NB4 (cell line): ENCODE results near the gene SCGB2B2.

Experiments
- DNase-seq: peaks from one replicate; pipeline ENCODE4 v3.0.0; 2010; ENCODE audit warnings: low read depth
- H3K4me3 ChIP-seq: one replicate; pipeline ENCODE4 v1.5.1; 2011; ENCODE audit warnings: mild to moderate bottlenecking, low read depth, low read length, moderate library complexity
- MYC ChIP-seq: IDR thresholded peaks from 2 replicates; pipeline ENCODE4 v1.6.1; 2011; ENCODE audit warnings: low read depth, low read length
- POLR2A ChIP-seq: IDR thresholded peaks from 2 replicates; pipeline ENCODE4 v1.6.1; 2011; ENCODE audit warnings: mild to moderate bottlenecking; ENCODE audit not compliant: insufficient read length; ENCODE audit errors: extremely low read depth
- TF ChIP-seq, protein P1 (sequence below): IDR thresholded peaks from 2 replicates; pipeline ENCODE4 v1.6.1; 2011; ENCODE audit warnings: low read depth, low read length
- TF ChIP-seq, protein P2 (sequence below): IDR thresholded peaks from one replicate; pipeline ENCODE4 v1.5.1; 2012; ENCODE audit warnings: low read depth, low read length

Gene SCGB2B2

DNA sequence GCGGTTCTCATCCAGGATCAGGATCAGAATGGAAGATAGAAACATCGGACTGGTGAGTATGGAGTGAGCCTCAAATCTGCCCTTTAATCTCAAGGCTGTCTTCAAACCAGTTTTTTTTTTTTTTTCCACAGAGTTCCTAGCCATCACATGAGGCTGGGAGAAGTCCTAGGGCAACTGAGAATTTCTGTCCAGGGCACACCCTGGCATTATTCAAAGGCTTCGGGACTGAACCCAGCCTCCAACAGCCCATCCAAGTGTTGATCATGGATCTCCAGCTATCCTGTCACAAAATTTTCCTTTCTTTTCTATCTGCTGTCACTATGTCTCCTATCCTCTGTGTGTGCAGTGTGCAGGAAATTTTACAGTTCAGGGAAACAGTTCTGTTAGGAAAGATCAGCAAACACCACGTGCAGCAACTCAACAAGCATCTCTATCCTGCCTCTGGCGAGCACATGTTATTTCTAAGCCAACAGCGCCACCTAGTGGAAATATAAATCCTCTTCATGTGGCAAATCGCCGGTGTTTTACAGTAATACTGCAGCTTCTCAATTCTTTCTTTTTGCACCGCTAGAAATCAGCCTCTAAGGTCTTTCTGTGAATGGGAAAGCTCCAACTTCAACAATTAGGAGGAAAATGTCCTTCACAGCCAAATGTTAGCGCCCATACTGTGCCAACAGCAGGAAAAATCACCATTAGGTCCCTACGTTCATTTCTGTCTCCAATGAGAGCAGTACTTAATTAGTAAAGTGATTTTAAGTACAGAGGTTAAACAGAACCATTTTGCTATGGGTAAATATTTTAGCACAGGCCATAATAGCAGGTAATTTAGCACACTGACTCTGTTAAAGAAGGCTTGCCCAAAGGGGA lies 35.7 kb upstream of the SCGB2B2 start:
- no peak overlapping the region for H3K4me3 ChIP-seq
- DNase-seq: peak; percentile 77
- TF ChIP-seq, protein P1, sequence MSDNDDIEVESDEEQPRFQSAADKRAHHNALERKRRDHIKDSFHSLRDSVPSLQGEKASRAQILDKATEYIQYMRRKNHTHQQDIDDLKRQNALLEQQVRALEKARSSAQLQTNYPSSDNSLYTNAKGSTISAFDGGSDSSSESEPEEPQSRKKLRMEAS: peak; percentile 97
- peak; percentile 91 for TF ChIP-seq MYC
- TF ChIP-seq POLR2A: no peak
- TF ChIP-seq, protein P2, sequence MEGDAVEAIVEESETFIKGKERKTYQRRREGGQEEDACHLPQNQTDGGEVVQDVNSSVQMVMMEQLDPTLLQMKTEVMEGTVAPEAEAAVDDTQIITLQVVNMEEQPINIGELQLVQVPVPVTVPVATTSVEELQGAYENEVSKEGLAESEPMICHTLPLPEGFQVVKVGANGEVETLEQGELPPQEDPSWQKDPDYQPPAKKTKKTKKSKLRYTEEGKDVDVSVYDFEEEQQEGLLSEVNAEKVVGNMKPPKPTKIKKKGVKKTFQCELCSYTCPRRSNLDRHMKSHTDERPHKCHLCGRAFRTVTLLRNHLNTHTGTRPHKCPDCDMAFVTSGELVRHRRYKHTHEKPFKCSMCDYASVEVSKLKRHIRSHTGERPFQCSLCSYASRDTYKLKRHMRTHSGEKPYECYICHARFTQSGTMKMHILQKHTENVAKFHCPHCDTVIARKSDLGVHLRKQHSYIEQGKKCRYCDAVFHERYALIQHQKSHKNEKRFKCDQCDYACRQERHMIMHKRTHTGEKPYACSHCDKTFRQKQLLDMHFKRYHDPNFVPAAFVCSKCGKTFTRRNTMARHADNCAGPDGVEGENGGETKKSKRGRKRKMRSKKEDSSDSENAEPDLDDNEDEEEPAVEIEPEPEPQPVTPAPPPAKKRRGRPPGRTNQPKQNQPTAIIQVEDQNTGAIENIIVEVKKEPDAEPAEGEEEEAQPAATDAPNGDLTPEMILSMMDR: peak; percentile 4

DNA sequence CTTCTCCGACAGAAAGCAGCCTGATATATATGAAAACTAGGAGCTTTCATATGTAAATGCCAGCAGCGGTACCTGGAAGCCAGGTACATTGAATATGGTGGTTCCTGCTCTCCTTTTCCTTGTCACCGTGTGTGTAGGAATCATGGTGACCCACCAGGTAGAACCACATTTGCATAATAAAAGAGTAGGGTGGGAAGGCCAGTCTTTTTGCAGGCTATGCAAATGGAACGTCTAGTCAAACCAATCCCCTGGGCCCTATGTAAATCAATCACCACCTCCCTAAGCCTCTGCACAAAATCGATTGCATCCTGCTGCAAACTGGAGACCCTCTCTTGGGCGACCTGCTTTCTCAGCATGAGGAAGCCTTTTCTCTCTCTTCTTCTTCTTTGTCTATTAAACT lies 34.9 kb upstream of the SCGB2B2 start:
- TF ChIP-seq, protein P1: no peak
- TF ChIP-seq MYC (no peak), POLR2A (no peak)
- TF ChIP-seq, protein P2: no peak
- H3K4me3 ChIP-seq: no peak overlapping the region
- no peak for DNase-seq

DNA sequence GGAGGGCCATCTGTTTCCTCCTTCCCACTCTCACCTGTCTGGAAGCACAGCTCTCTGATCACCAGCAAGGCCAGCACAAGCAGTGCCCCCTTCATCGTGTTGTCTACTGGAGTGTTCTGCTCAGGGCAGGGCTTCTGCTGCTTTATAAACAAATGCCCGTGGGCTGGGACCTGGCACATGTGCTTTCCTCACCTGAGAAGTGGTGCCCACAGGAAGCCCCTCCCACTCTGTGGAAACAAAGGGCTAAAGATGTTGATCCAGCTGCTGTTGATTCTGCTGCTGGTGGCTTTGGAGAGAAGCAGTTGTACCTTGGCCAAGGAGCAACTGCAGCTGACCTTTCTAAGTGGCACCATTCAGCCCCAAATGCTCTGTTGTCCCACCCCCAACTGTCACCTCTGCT lies 30.7 kb upstream of the SCGB2B2 start:
- H3K4me3 ChIP-seq: no peak overlapping the region
- no peak for DNase-seq
- no peak for TF ChIP-seq MYC
- TF ChIP-seq POLR2A: no peak
- TF ChIP-seq, protein P2: no peak
- TF ChIP-seq, protein P1: no peak

DNA sequence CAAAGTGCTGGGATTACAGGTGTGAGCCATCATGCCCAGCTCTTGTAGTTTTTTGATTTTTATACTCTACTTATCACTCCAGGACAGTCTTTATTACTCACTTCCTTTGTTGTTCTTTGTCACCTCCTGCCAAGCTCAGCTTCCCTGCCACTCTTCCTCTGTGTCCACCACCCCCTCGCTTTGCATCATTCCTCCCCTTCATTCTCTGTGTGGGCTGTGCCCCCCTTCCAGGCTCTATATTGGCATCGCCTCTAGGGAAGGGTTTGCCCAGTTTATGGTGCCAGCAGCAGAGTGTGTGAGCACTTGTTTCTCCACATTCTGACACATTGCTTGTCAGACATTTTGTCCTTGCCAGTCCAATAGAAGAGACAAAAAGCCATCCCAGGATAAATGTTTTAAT lies 15.6 kb upstream of the SCGB2B2 start:
- no peak for DNase-seq
- no peak overlapping the region for H3K4me3 ChIP-seq
- TF ChIP-seq, protein P1: no peak

DNA sequence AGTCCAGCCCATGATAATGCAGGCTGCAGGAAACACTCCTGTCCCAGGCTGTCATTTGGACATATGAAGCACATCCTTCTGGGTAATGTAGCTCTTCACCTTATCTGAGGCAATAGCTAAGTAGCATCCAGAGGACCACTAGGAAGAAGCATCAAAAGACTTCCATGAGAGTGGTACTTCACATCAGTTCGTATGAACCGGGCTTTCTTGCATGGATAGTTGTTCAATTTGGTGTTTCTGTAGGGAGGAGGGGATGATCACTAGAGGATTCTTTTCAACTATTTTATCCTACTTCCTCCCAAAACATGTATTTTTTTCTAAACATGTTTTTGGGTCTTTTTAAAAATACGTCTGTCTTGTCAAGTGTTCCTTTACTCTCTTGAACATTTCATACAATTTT lies 13.4 kb upstream of the SCGB2B2 start:
- no peak for DNase-seq
- TF ChIP-seq, protein P2: no peak
- TF ChIP-seq MYC (no peak), POLR2A (no peak)
- TF ChIP-seq, protein P1: no peak
- H3K4me3 ChIP-seq: no peak overlapping the region

DNA sequence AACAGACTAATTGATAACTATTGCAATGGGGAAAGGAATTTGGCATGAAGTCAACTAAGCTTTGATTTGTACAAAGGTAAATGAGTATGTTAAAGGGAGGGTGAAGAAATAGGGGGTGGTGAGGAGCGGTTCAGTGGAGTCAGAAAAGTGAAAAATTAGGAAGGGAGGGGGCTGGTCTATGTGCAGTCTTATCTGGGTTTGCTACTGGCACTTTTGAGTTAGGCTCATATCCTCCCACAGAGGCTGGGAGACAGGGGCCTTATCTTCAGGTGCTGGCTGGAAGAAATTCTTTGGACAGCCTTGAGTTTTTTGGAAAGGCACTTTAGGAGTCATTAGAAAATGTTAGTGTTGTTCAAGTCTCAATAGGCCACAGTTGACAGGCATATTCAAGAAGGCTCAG lies 11.6 kb upstream of the SCGB2B2 start:
- no peak overlapping the region for H3K4me3 ChIP-seq
- TF ChIP-seq, protein P1: no peak
- TF ChIP-seq POLR2A: no peak
- TF ChIP-seq, protein P2: no peak
- TF ChIP-seq MYC: no peak
- no peak for DNase-seq
